PFSK-1 (cell line): ENCODE measurements around the gene TGIF2.

Experiments
- FOXP2 ChIP-seq: optimal IDR thresholded peaks from 2 replicates; pipeline ENCODE3; 2011; ENCODE audit warnings: borderline replicate concordance, control low read depth, inconsistent platforms; ENCODE audit not compliant: insufficient read depth; ENCODE audit errors: extremely low read length, extremely low read depth
- POLR2AphosphoS5 ChIP-seq: IDR thresholded peaks from 2 replicates; pipeline ENCODE4 v1.6.1; 2012; ENCODE audit warnings: low read depth, mild to moderate bottlenecking, control low read depth, low read length, moderate library complexity
- REST ChIP-seq, 2 experiments: IDR thresholded peaks; 2 replicates each; pipeline versions ENCODE4 v1.6.1 to v1.8.0; 2011 to 2012; ENCODE audit warnings: low read depth in 2 of 2, low read length in 2 of 2, control low read depth in 1 of 2, inconsistent platforms in 1 of 2, mild to moderate bottlenecking in 1 of 2, moderate library complexity in 1 of 2; ENCODE audit not compliant: insufficient read depth in 1 of 2
- SIN3A ChIP-seq: IDR thresholded peaks from 2 replicates; pipeline ENCODE4 v1.6.1; 2012; ENCODE audit warnings: mild to moderate bottlenecking, low read length, moderate library complexity, borderline replicate concordance; ENCODE audit not compliant: insufficient read depth
- TAF1 ChIP-seq: IDR thresholded peaks from 2 replicates; pipeline ENCODE4 v1.6.1; 2012; ENCODE audit warnings: low read length, control low read depth, borderline replicate concordance; ENCODE audit not compliant: insufficient read depth

TGIF2 gene

GRCh38 chr20:36549628-36549941 lies 23.8 kb upstream of the TGIF2 start:
- TF ChIP-seq POLR2AphosphoS5, result no peak

- TF ChIP-seq POLR2AphosphoS5, result no peak
Measured at GRCh38 chr20:36549942-36550789, 23.2 kb upstream of the TGIF2 start.

- TF ChIP-seq REST (IDR thresholded peaks at IDR 0.05; ENCODE audit: insufficient read depth in 1 of 2, low read depth in 2 of 2, low read length in 2 of 2) (no peak), TAF1 (no peak), FOXP2 (no peak), POLR2AphosphoS5 (no peak), SIN3A (no peak)
Measured at GRCh38 chr20:36550790-36551299, 22.6 kb upstream of the TGIF2 start.

- TF ChIP-seq REST (IDR thresholded peaks at IDR 0.05; ENCODE audit: insufficient read depth in 1 of 2, low read depth in 2 of 2, low read length in 2 of 2) (no peak), FOXP2 (no peak), POLR2AphosphoS5 (no peak), TAF1 (no peak), SIN3A (no peak)
Measured at GRCh38 chr20:36555248-36555647, 18.1 kb upstream of the TGIF2 start.

- TF ChIP-seq TAF1 (no peak), SIN3A (no peak)
Measured at GRCh38 chr20:36562724-36563123, 10.7 kb upstream of the TGIF2 start.

GRCh38 chr20:36563374-36563773 lies 10.0 kb upstream of the TGIF2 start:
- TF ChIP-seq FOXP2, result no peak
- TF ChIP-seq REST (IDR thresholded peaks at IDR 0.05; ENCODE audit: insufficient read depth in 1 of 2, low read depth in 2 of 2, low read length in 2 of 2), result no peak
- TF ChIP-seq POLR2AphosphoS5, result no peak
- no peak for TF ChIP-seq TAF1
- no peak for TF ChIP-seq SIN3A

GRCh38 chr20:36565520-36565919 lies 7.9 kb upstream of the TGIF2 start:
- no peak for TF ChIP-seq SIN3A
- no peak for TF ChIP-seq TAF1
- no peak for TF ChIP-seq POLR2AphosphoS5
- no peak for TF ChIP-seq REST (IDR thresholded peaks at IDR 0.05; ENCODE audit: insufficient read depth in 1 of 2, low read depth in 2 of 2, low read length in 2 of 2)
- no peak for TF ChIP-seq FOXP2
